Fibroblast of lung (primary cell): Measurements from ENCODE around the gene STARD8.

ENCODE experiments used
- CTCF ChIP-seq, 2 donors: IDR thresholded peaks in 1 of 2; conservative IDR thresholded peaks in 1 of 2; 1 replicate in 1 of 2; 2 replicates in 1 of 2; pipeline ENCODE4 v1.5.1; 2011 to 2012; ENCODE audit warnings: low read length in 2 of 2, control low read depth in 1 of 2, inconsistent platforms in 1 of 2, low read depth in 1 of 2, mild to moderate bottlenecking in 1 of 2
- EZH2 ChIP-seq: IDR thresholded peaks from 2 replicates; pipeline ENCODE4 v1.5.1; 2012; ENCODE audit warnings: low read length, control low read depth, mild to moderate bottlenecking; ENCODE audit errors: missing control alignments

GRCh38 chrX:68728186-68728585, 80.7 kb downstream of the STARD8 start:
- TF ChIP-seq CTCF (conservative IDR thresholded peaks at IDR 0.05 in 1 of 2, IDR thresholded peaks at IDR 0.05 in 1 of 2; ENCODE audit: low read depth in 1 of 2, low read length in 2 of 2) (no peak), EZH2 (no peak)
